Aorta (tissue), 5 donors: ENCODE measurements around the gene STXBP5L. TPM values are rescaled to one million over a fixed set of nuclear protein-coding genes. Genes with fewer than 3 reads are reported as not detected.
"Not testable (repeated sequence)": the region's sequence is repeated elsewhere in the genome, so short reads cannot be mapped to it uniquely, and the experiment has no call there.

Experiments used
- ATAC-seq: fragments of 200-7000 bp; cut with Tn5 transposase; one replicate; pipeline ENCODE4 v1.9.1; 2022; ENCODE audit warnings: moderate library complexity; ENCODE audit not compliant: low FRiP score
- DNase-seq, 2 donors: peaks; one replicate each; pipeline ENCODE4 v3.0.0-alpha.2; 2020
- H3K27ac ChIP-seq, 2 donors: one replicate each; pipeline ENCODE4 v1.5.1; 2013; ENCODE audit warnings: low read length in 2 of 2, mild to moderate bottlenecking in 2 of 2, moderate library complexity in 2 of 2, control low read depth in 1 of 2, inconsistent platforms in 1 of 2, low read depth in 1 of 2
- H3K27me3 ChIP-seq, 2 donors: one replicate each; pipeline ENCODE4 v1.6.1; 2013; ENCODE audit warnings: control low read depth in 1 of 2, low read length in 1 of 2, mild to moderate bottlenecking in 1 of 2, moderate library complexity in 1 of 2; ENCODE audit not compliant: insufficient read depth in 2 of 2, control insufficient read depth in 1 of 2
- H3K36me3 ChIP-seq, 2 donors: one replicate each; pipeline ENCODE4 v1.6.1; 2013; ENCODE audit warnings: control low read depth in 1 of 2, low read length in 1 of 2, mild to moderate bottlenecking in 1 of 2; ENCODE audit not compliant: insufficient read depth in 2 of 2, control insufficient read depth in 1 of 2
- H3K4me1 ChIP-seq, 2 donors: one replicate each; pipeline ENCODE4 v1.6.1; 2013; ENCODE audit warnings: low read length in 2 of 2, control low read depth in 1 of 2, mild to moderate bottlenecking in 1 of 2, moderate library complexity in 1 of 2; ENCODE audit not compliant: insufficient read depth in 2 of 2, control insufficient read depth in 1 of 2
- H3K4me3 ChIP-seq, 2 donors: one replicate each; pipeline ENCODE4 v1.5.1; 2013; ENCODE audit warnings: low read length in 2 of 2, control low read depth in 1 of 2, mild to moderate bottlenecking in 1 of 2
- H3K9me3 ChIP-seq: one replicate; pipeline ENCODE4 v1.6.1; 2013; ENCODE audit warnings: mild to moderate bottlenecking, low read length; ENCODE audit not compliant: control insufficient read depth
- WGBS, 2 donors: extraction: QIAGEN DNeasy Blood & Tissue Kit; methylation state at CpG; one replicate each; pipeline ENCODE4 v1.1.7; 2013; 5-methylcytosine and 5-hydroxymethylcytosine counted together
- intact Hi-C, 2 donors: fragments of 100-400 bp; cut with DNase I; formaldehyde crosslinking; loops; one replicate each; pipeline versions ENCODE4 v1.14.2 to v1.15.0; 2022
- long read RNA-seq, 2 donors: library from polyadenylated mRNA; unstranded; transcript quantifications; one replicate each; pipeline ENCODE4 v2.0.0, GENCODE V29; 2020 to 2021
- polyA plus RNA-seq, 2 donors: library from polyadenylated mRNA; stranded (reverse); fragments of 200-250 nt; gene quantifications; one replicate each; pipeline ENCODE4 v1.2.3, GENCODE V29; 2013
- total RNA-seq, 2 donors: library from RNA; stranded (reverse); fragmentation: NEBNext Ultra II Directional; extraction: Animal tissue kit (Norgen Biotek cat#: 25700); gene quantifications; one replicate each; pipeline ENCODE4 v1.2.1, GENCODE V29; 2021
- donor health status: healthy with polysubstance abuse.
- donor health status: Bipolar disorder and iron deficiency.
- donor health status: DM: no; HTN: no; CAD: no.
- donor health status: DM: no; HTN: no; CAD: no.
- donor health status: DM: yes; HTN: yes; CAD: no.

Gene STXBP5L
- total RNA-seq (under 1 TPM in 1 of 2 donors, not detected in 1; 0.16 TPM), polyA plus RNA-seq (under 1 TPM in 1 of 2 donors, not detected in 1; 0.38 TPM)
- long read RNA-seq, donor 1 = 0 reads
- long read RNA-seq, donor 2 = 0 reads

DNA sequence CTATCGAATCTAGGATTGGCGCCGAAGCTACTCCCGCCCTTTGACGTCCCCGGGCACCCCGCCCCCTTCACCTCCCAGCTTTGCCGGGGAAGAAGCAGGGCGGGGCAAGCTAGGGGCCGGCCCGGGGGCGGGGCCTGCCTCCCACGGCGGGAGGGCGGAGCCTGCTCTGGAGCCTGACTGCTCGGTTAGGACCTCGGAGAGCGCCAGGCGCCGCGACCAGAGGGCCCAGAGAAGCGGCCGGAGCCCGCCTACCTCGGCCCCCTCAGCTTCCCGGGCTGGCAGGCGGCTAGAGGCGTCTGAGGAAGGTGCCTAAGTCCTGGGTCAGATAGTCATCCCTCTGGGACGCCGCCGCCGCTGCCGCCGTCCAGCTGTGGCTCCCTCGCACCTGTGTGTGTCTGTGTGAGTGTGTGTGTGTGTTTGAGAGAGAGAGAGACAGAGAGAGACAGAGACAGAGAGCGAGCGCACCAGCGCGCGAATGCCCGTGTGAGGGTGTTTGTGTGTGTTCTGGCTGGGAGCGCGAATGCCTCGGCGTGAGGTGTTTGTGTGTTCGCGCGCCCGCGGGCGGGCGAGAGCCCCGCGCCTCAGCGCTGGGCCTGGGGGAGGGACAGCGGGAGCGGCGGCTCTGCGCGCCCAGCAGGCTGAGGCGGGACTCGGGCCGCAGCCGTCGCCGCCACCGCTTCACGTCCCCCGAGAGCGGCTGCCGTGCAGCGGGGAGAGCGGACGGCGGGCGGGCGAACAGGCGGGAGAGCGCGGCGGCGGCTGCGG, at the start of gene STXBP5L:
Gene STXBP5L, plus strand, starts transcription at position 176 of the 765 bp plus-strand sequence. CDS start 1,374 bp downstream, outside the sequence.
- peak; percentile 84 for ATAC-seq
- DNase-seq = peak; percentile 64 to 83
- H3K27ac ChIP-seq = no peak within 1 kb of the TSS
- no peaks in the 10 kb centered on the region for H3K27me3 ChIP-seq
- WGBS, 2 donors = 1 to 2% methylated on average over 71 to 83 of the region's 83 CpGs
- H3K9me3 ChIP-seq = no peaks in the 10 kb centered on the region
- H3K4me3 ChIP-seq = peak within 1 kb of the TSS; percentile 14 to 50
- H3K4me1 ChIP-seq = no peaks in the 10 kb centered on the region
- no peaks in the 10 kb centered on the region for H3K36me3 ChIP-seq
- intact Hi-C loops = no loop called here

GRCh38 chr3:120858521-120858920, 49.5 kb upstream of the STXBP5L start:
- WGBS, 2 donors = 90 to 93% methylated on average over 3 of the region's 3 CpGs
- Histone ChIP-seq H3K4me1 (no peaks in the 10 kb centered on the region), H3K27me3 (peaks cover 0 to 1% of the 10 kb centered on the region in 2 donors), H3K27ac (no peak overlapping the region), H3K9me3 (no peaks in the 10 kb centered on the region), H3K36me3 (no peaks in the 10 kb centered on the region), H3K4me3 (no peak overlapping the region)
- ATAC-seq = no peak
- intact Hi-C loops = no loop called here
- DNase-seq = no peak

DNA sequence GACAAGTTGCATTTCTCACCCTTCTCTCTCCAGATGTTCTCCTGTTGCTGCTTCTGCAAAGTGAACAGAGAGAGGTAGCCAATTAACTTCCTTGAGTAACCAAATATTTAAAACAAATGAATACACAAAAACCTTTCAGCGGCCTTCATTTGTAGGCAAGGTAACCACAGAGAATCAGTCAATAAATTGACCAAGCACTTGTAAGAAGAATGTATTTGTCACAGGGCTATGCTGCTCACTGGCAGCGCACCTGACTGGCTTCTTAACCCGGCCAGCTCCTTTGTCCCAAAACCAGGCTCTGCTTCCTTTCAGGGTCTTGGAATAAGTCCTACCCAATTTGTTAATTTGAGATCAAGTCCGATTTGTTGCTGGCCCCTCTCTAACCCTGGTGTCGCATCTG, 43.5 kb upstream of the STXBP5L start:
- DNase-seq = no peak
- Histone ChIP-seq H3K27ac (no peak overlapping the region), H3K36me3 (no peaks in the 10 kb centered on the region), H3K27me3 (no peaks in the 10 kb centered on the region), H3K9me3 (no peaks in the 10 kb centered on the region), H3K4me3 (no peak overlapping the region), H3K4me1 (no peaks in the 10 kb centered on the region)
- WGBS, 2 donors = 74 to 87% methylated on average over 5 of the region's 5 CpGs
- ATAC-seq = no peak
- intact Hi-C loops = no loop called here

DNA sequence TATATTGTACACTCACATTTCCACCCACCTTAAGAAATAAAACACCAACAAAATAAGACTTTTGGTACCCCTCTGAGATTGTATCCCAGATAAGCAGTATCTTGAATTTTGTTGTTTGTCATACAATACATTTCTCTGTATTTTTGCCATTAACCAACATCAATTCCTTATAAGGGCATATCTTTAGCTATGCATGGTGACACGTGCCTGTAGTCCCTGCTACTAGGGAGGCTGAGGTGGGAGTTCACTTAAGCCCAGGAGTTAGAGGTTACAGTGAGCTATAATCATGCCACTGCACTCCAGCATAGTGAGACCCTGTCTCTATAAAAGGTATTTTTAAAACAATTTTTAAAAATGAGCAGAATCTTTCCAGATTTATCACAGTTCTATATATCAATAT, 32.5 kb upstream of the STXBP5L start:
- Histone ChIP-seq H3K27me3 (no peaks in the 10 kb centered on the region), H3K36me3 (no peaks in the 10 kb centered on the region), H3K27ac (no peak overlapping the region), H3K9me3 (no peaks in the 10 kb centered on the region), H3K4me3 (no peak overlapping the region), H3K4me1 (no peaks in the 10 kb centered on the region)
- 51 to 53% methylated on average over 1 of the region's 1 CpG for WGBS, 2 donors
- DNase-seq = no peak
- intact Hi-C loops = no loop called here
- ATAC-seq = no peak

DNA sequence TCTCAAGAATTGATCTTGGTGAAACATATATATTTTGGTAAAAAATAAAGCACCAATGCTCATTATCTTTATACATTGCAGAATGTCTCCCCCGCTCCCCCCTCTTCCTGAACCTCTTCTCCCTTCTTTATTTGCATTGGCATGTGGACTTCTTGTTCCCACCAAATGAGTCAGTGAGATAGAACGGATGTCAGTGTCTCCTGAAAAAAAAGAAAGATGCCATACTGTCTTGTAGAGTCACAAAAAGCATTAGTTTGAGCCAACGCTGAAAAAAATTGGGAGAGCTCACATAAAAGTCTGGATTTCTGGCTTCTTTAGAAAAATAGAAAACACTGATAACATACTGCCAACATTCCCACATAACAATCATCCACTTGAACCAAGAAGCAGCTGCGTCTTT, 32.0 kb upstream of the STXBP5L start:
- H3K4me1 ChIP-seq = no peaks in the 10 kb centered on the region
- intact Hi-C loops = no loop called here
- WGBS, 2 donors = 33 to 37% methylated on average over 4 of the region's 4 CpGs
- DNase-seq (no peak), ATAC-seq (no peak)
- no peak overlapping the region for H3K27ac ChIP-seq
- H3K4me3 ChIP-seq = no peak overlapping the region
- no peaks in the 10 kb centered on the region for H3K27me3 ChIP-seq
- no peaks in the 10 kb centered on the region for H3K9me3 ChIP-seq
- no peaks in the 10 kb centered on the region for H3K36me3 ChIP-seq

DNA sequence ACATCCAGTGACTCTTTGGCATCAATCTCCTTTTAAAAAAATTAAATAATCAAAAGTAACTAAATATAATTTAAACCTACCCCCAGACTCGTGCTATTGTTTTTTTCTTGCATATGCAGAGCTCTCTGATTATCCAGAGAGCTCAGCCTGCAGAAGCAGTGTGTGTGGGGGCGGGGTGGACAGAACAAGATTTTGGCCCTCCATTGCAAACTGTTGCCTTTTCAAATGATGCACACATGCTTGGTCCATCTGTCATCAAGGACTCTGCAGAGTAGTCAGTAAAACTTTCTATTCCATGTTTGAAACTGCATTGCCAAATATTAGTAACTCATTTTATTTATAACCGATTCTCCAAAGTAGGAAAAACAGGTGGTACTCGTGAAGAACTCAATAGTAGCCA, 28.6 kb upstream of the STXBP5L start:
- Histone ChIP-seq H3K27ac (no peak overlapping the region), H3K27me3 (no peaks in the 10 kb centered on the region), H3K4me3 (no peak overlapping the region), H3K4me1 (no peaks in the 10 kb centered on the region), H3K9me3 (no peaks in the 10 kb centered on the region), H3K36me3 (no peaks in the 10 kb centered on the region)
- 52 to 61% methylated on average over 4 of the region's 4 CpGs for WGBS, 2 donors
- DNase-seq (no peak), ATAC-seq (no peak)
- intact Hi-C loops = no loop called here

GRCh38 chr3:120892921-120893320, 15.1 kb upstream of the STXBP5L start:
- DNase-seq = no peak
- H3K27ac ChIP-seq = no peak overlapping the region
- ATAC-seq = no peak
- H3K9me3 ChIP-seq = no peaks in the 10 kb centered on the region
- H3K4me3 ChIP-seq = no peak overlapping the region
- no peaks in the 10 kb centered on the region for H3K4me1 ChIP-seq
- intact Hi-C loops = no loop called here
- no peaks in the 10 kb centered on the region for H3K36me3 ChIP-seq
- no peaks in the 10 kb centered on the region for H3K27me3 ChIP-seq

DNA sequence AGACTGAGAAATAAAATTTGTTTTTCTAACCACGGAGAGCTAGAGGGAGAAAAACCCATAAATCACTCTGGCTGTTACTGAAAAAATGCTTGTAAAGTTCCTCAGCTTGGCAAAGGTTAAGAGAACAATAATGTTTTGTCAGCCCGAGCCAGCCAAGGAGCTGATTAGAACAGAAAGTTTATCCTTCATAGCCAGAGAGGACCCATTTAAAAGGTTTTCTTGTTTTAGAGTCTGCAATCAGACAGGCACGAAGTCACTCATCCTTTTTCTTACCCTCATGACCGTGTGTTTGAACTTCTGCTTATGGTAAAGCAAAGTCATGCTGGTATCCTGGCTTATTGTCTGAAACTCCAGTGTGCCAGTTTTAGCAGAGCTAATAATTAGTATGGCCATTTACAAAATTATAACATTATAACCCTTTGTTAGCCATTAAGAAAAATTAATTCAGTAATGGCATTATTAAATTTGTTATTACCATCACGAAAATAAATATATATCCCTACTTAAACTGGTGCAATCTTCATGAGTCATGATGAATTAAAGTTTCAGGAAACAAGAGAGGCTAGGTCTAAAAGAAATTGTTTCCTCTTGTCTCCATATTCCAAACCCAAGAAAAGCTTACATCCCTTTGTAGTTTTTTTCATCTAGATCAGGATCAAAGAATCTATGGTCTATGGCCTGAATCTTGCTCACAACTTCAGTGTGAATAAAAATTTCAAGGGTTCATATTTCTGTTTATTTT, 13.5 kb upstream of the STXBP5L start:
- Histone ChIP-seq H3K36me3 (no peaks in the 10 kb centered on the region), H3K9me3 (no peaks in the 10 kb centered on the region), H3K4me3 (no peak overlapping the region), H3K27me3 (no peaks in the 10 kb centered on the region), H3K27ac (no peak overlapping the region), H3K4me1 (no peaks in the 10 kb centered on the region)
- WGBS, 2 donors = 9 to 12% methylated on average over 5 of the region's 5 CpGs
- ATAC-seq (no peak), DNase-seq (no peak)
- intact Hi-C loops = no loop called here

DNA sequence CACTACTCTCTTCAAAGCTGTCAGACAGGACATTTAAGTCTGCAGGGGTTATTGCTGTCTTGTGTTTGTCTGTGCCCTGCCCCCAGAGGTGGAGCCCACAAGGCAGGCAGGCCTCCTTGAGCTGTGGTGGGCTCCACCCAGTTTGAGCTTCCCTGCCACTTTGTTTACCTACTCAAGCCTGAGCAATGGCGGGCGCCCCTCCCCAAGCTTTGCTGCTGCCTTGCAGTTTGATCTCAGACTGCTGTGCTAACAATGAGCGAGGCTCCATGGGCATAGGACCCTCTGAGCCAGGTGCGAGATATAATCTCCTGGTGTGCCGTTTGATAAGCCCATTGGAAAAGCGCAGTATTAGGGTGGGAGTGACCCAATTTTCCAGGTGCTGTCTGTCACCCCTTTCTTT, 6.3 kb upstream of the STXBP5L start:
- DNase-seq, H3K27me3 ChIP-seq, ATAC-seq, H3K27ac ChIP-seq, intact Hi-C loops, H3K4me3 ChIP-seq, H3K9me3 ChIP-seq, H3K36me3 ChIP-seq, H3K4me1 ChIP-seq: not testable (repeated sequence)
- WGBS, 2 donors = 92% methylated on average over 6 of the region's 6 CpGs
